Measurements from ENCODE around the gene RRAGD.

RRAGD gene

GRCh38 chr6:89321131-89321970, 90.7 kb downstream of the RRAGD start:
- DNase-seq (ENCODE audit: low read depth): no peak
- H3K4me3 ChIP-seq (ENCODE audit: control insufficient read depth, low read depth, low read length): no peak overlapping the region
- TF ChIP-seq, protein P1, sequence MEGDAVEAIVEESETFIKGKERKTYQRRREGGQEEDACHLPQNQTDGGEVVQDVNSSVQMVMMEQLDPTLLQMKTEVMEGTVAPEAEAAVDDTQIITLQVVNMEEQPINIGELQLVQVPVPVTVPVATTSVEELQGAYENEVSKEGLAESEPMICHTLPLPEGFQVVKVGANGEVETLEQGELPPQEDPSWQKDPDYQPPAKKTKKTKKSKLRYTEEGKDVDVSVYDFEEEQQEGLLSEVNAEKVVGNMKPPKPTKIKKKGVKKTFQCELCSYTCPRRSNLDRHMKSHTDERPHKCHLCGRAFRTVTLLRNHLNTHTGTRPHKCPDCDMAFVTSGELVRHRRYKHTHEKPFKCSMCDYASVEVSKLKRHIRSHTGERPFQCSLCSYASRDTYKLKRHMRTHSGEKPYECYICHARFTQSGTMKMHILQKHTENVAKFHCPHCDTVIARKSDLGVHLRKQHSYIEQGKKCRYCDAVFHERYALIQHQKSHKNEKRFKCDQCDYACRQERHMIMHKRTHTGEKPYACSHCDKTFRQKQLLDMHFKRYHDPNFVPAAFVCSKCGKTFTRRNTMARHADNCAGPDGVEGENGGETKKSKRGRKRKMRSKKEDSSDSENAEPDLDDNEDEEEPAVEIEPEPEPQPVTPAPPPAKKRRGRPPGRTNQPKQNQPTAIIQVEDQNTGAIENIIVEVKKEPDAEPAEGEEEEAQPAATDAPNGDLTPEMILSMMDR (conservative IDR thresholded peaks at IDR 0.05; ENCODE audit: control insufficient read depth, insufficient read depth, low read depth, low read length): no peak

DNA sequence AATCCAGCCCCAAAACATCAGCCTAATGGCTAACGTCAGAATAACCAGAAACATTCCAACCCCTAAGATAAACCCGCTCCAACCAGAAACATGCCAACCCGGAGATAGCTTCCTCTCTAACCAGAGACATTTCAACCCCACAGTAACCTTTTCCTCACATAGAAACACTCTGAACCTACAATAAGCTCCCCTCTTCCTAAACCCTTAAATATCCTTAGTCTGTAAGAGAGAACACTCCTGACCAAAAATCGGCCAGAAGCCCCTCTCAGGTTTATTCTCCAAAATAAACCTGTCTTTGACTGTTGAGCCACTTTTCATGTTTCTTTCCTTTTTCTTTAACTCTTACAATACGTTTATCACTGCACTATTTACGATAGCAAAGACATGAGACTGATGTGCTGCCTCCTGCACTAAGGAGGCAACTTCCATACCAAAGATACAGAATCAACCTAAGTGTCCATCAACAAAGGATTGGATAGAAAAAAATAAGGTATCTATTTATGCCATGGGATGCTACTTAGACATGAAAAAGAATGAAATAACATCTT, 92.0 kb downstream of the RRAGD start:
- DNase-seq (ENCODE audit: low read depth): no peak
- H3K4me3 ChIP-seq (ENCODE audit: control insufficient read depth, low read depth, low read length): no peak overlapping the region
- TF ChIP-seq, protein P1 (conservative IDR thresholded peaks at IDR 0.05; ENCODE audit: control insufficient read depth, insufficient read depth, low read depth, low read length): no peak

- no peak for DNase-seq (ENCODE audit: low read depth)
- H3K4me3 ChIP-seq (ENCODE audit: control insufficient read depth, low read depth, low read length): no peak overlapping the region
- TF ChIP-seq, protein P1 (conservative IDR thresholded peaks at IDR 0.05; ENCODE audit: control insufficient read depth, insufficient read depth, low read depth, low read length): no peak
These were observed 95.0 kb downstream of the RRAGD start for GRCh38 chr6:89317067-89317466.

DNA sequence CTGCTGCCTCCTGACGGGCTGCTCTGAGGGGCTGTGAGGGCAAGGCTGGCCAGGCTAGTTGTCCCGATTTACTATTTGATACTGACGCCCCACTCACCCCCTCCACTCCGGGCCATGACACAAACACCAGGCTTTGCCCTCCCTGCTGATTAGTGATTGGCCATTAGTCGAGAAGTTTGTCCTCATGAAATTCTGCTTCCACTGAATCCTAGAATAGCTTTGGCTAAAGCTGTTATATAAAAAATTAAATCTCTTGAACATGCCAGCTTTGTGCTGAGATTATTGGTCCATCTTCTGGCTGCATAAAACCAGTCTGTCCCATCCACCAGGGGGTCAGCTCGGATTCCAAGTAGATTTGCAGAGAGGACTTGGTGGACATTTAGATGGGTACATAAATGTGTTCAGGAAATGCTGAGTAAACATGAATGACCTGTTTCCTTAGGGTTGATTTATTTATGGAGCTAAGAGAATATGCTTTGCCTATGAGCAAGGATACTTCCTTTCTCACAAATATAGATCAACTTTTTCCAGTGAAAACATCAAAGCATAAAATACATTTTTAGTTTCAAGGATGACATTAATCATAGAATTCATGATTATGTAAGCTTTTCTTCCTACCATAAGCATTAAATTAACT, 96.7 kb downstream of the RRAGD start, which contains the start of gene GABRR2:
Gene GABRR2, minus strand, starts transcription at position 51 of the 637 bp plus-strand sequence. CDS start 134 bp downstream, outside the sequence.
- DNase-seq (ENCODE audit: low read depth): no peak
- H3K4me3 ChIP-seq (ENCODE audit: control insufficient read depth, low read depth, low read length): no peak within 1 kb of the TSS
- TF ChIP-seq, protein P1 (conservative IDR thresholded peaks at IDR 0.05; ENCODE audit: control insufficient read depth, insufficient read depth, low read depth, low read length): no peak

GRCh38 chr6:89314692-89315091, 97.4 kb downstream of the RRAGD start:
- TF ChIP-seq, protein P1 (conservative IDR thresholded peaks at IDR 0.05; ENCODE audit: control insufficient read depth, insufficient read depth, low read depth, low read length): no peak
- DNase-seq (ENCODE audit: low read depth): no peak
- H3K4me3 ChIP-seq (ENCODE audit: control insufficient read depth, low read depth, low read length): no peak overlapping the region

Measured in fibroblast of mammary gland (primary cell).